ENCODE data around the gene TRIM7. TPM values are rescaled to one million over a fixed set of nuclear protein-coding genes. Genes with fewer than 3 reads are reported as not detected.

TRIM7 gene
- total and polyA plus RNA-seq, 8 donors, result 0.45 to 20.4 (median 3.4) TPM; not detected in 1

DNA sequence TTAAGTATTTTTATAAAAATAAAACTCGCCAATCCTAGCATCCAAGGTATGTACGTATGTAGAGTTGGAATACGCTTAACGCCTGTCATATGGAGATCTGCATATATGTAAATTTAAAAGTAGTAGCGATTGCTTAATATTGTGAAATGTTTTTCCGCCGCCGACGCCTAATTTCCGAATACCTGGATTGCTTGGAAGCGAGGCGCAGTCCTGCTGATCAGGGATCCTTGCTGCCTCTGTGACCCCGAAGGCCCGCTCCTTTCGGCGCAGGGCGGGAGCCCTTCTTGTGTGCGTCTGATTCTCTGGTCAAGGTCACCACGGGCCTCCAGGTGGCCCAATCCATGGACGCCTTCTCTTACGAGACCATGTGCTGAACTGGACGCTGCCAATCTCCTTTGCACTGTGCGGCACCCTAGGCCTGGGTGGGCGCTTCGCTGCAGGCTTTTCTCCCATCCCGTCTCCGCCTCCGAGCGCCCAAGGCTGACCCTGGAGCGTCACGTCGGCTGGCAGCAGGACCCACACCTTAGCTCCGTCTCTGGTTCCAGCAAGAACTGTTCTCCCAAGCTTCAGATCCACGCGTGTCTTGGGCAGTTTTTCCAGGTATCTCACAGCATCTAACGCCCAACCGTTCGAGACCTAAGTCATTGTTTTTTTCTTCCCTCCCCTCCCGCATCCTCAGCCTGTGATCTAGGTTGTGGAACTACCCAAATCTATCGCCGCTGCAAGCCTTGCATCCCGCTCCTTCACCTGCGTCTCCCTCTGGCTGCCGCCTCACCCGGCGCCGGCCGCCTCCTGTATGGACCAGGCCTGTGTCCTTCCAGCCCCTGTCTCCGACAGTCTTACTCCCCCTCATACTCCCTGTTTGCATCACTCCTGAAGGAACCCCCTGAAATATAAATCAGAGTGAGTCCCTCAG, 14.5 kb upstream of the TRIM7 start:
- intact Hi-C loops (cut with DNase I; ENCODE audit: low total_unique reads), result no loop called here
- peak in 1 of 2 donors; percentile 23 for DNase-seq
- 61 to 70% (median 65%) methylated on average over 49 of the region's 49 CpGs for WGBS, 5 donors
- peaks cover 19 to 55% (median 44%) of the 10 kb centered on the region in 4 donors for H3K4me1 ChIP-seq
- H3K36me3 ChIP-seq, result no peaks in the 10 kb centered on the region
- H3K27me3 ChIP-seq, result no peaks in the 10 kb centered on the region
- H3K4me3 ChIP-seq, result no peak overlapping the region
- H3K9me3 ChIP-seq, result no peaks in the 10 kb centered on the region
- H3K27ac ChIP-seq, result no peak overlapping the region
- TF ChIP-seq POLR2AphosphoS5 (IDR thresholded peaks at IDR 0.05) (no peak), POLR2A (IDR thresholded peaks at IDR 0.05) (no peak), EP300 (IDR thresholded peaks at IDR 0.05) (no peak)
- TF ChIP-seq, protein P1, sequence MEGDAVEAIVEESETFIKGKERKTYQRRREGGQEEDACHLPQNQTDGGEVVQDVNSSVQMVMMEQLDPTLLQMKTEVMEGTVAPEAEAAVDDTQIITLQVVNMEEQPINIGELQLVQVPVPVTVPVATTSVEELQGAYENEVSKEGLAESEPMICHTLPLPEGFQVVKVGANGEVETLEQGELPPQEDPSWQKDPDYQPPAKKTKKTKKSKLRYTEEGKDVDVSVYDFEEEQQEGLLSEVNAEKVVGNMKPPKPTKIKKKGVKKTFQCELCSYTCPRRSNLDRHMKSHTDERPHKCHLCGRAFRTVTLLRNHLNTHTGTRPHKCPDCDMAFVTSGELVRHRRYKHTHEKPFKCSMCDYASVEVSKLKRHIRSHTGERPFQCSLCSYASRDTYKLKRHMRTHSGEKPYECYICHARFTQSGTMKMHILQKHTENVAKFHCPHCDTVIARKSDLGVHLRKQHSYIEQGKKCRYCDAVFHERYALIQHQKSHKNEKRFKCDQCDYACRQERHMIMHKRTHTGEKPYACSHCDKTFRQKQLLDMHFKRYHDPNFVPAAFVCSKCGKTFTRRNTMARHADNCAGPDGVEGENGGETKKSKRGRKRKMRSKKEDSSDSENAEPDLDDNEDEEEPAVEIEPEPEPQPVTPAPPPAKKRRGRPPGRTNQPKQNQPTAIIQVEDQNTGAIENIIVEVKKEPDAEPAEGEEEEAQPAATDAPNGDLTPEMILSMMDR (IDR thresholded peaks at IDR 0.05), result no peak

DNA sequence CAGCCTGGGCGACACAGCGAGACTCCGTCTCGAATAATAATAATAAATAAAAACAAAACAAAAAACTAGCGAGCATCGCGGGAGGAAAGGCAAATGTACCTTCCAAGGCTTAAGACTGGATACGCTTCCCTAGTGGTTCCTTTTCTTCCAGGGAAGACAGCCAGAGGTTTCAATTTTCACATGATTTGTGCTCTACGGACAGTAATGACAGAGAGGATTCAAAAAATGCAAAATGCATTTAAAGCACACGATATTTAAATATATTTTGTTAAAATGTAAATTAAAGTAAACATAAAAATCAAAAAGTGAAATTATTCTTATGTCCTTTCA, 13.8 kb upstream of the TRIM7 start:
- WGBS, 5 donors, result 26 to 38% (median 35%) methylated on average over 10 of the region's 10 CpGs
- H3K27me3 ChIP-seq, result no peaks in the 10 kb centered on the region

DNA sequence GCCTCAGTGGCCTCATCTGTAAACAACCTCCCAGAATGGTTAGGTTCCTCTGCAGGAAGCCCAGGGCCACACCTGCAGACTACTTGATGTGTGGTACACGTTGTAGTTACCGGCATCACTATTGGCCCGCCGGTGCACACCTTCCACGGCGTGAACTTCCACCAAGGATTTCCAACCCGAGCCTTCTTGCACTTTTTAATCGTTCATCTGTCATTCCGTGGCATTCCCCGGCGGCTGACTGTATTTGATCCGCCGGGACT, 12.7 kb upstream of the TRIM7 start:
- intact Hi-C loops (cut with DNase I; ENCODE audit: low total_unique reads), result no loop called here
- H3K27me3 ChIP-seq, result no peaks in the 10 kb centered on the region
- peaks cover 15 to 46% (median 36%) of the 10 kb centered on the region in 4 donors for H3K4me1 ChIP-seq
- no peaks in the 10 kb centered on the region for H3K36me3 ChIP-seq
- DNase-seq, result peak in 1 of 2 donors; percentile 58
- TF ChIP-seq EP300 (IDR thresholded peaks at IDR 0.05) (no peak), POLR2AphosphoS5 (IDR thresholded peaks at IDR 0.05) (no peak), POLR2A (IDR thresholded peaks at IDR 0.05) (no peak)
- TF ChIP-seq, protein P1 (IDR thresholded peaks at IDR 0.05), result no peak
- H3K4me3 ChIP-seq, result peak overlapping the region; percentile 42 to 56 (median 48)
- H3K27ac ChIP-seq, result peak overlapping the region in 4 of 5 donors; percentile 58 to 85 (median 72)
- no peaks in the 10 kb centered on the region for H3K9me3 ChIP-seq
- 1 to 4% (median 2%) methylated on average over 13 of the region's 13 CpGs for WGBS, 5 donors

More for the DNA sequence above, 13.8 kb upstream of the TRIM7 start:
- Histone ChIP-seq H3K27ac (peak overlapping the region; percentile 57 to 85 (median 64)), H3K9me3 (no peaks in the 10 kb centered on the region), H3K4me3 (peak overlapping the region; percentile 42 to 56 (median 48)), H3K4me1 (peaks cover 15 to 48% (median 37%) of the 10 kb centered on the region in 4 donors), H3K36me3 (no peaks in the 10 kb centered on the region)
- intact Hi-C loops (cut with DNase I; ENCODE audit: low total_unique reads), result no loop called here
- TF ChIP-seq, protein P1 (IDR thresholded peaks at IDR 0.05), result no peak
- TF ChIP-seq POLR2A (IDR thresholded peaks at IDR 0.05) (no peak), POLR2AphosphoS5 (IDR thresholded peaks at IDR 0.05) (no peak), EP300 (IDR thresholded peaks at IDR 0.05) (no peak)
- no peak for DNase-seq

DNA sequence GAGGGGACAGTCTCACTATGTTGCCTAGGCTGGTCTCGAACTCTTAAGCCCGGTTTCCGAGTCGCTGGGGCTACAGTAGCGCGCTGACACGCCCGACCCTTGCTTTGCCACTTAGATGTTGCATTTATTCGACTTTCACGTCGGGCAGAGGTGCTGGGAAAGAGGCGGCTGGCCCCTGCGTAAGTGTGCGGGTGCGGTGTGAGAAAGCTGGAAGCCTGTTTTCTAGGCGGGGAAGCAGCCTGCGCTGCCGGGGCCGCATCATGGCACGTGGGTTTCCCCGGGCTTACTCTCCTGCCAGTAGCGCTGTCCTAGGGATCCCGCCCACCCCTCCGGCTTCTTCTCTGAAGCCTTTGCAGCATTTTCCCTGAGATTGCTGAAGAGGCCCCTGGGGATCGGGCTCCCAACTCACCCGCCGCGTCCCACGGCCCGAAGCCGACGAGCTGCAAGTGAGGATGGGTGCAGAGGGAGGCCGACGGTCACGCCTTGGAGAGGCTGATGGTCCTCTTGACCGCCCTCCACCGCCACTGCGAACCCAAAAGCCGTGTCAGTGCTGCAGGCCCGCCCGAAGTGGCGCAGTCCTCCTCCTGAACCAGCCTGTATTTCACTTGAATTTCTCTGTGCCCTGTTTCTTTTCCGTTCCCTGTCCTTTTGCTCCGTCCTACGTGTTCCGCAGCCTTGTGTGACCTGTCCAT, 12.3 kb upstream of the TRIM7 start:
- H3K9me3 ChIP-seq, result no peaks in the 10 kb centered on the region
- 0 to 3% (median 2%) methylated on average over 18 to 46 of the region's 46 CpGs for WGBS, 5 donors
- no peaks in the 10 kb centered on the region for H3K36me3 ChIP-seq
- TF ChIP-seq, protein P1 (IDR thresholded peaks at IDR 0.05), result no peak
- TF ChIP-seq POLR2AphosphoS5 (IDR thresholded peaks at IDR 0.05), result no peak
- TF ChIP-seq POLR2A (IDR thresholded peaks at IDR 0.05), result no peak
- TF ChIP-seq EP300 (IDR thresholded peaks at IDR 0.05), result no peak
- peak; percentile 41 to 75 for DNase-seq
- no peaks in the 10 kb centered on the region for H3K27me3 ChIP-seq
- H3K4me1 ChIP-seq, result peaks cover 15 to 42% (median 32%) of the 10 kb centered on the region in 4 donors
- H3K4me3 ChIP-seq, result peak overlapping the region; percentile 42 to 56 (median 48)
- intact Hi-C loops (cut with DNase I; ENCODE audit: low total_unique reads), result no loop called here
- H3K27ac ChIP-seq, result peak overlapping the region; percentile 21 to 85 (median 64)

Data from stomach (tissue), 9 donors.